Endodermal cell (in vitro differentiated cells): Measurements from ENCODE around the gene CPN2. TPM values are rescaled to one million over a fixed set of nuclear protein-coding genes. Genes with fewer than 3 reads are reported as not detected.
A peak's percentile ranks its signal among the peaks of the same experiment; 100 is the strongest.

Experiments used
- DNase-seq: peaks from one replicate; pipeline ENCODE4 v3.0.0-alpha.2; 2017
- H3K27ac ChIP-seq: 2 replicates; pipeline ENCODE4 v1.5.1; 2013; ENCODE audit warnings: mild to moderate bottlenecking, low read depth, low read length, moderate library complexity
- H3K27me3 ChIP-seq: 2 replicates; pipeline ENCODE4 v1.6.1; 2013; ENCODE audit warnings: mild to moderate bottlenecking, low read length, moderate library complexity; ENCODE audit not compliant: insufficient read depth, control insufficient read depth, poor library complexity, severe bottlenecking
- H3K36me3 ChIP-seq: 2 replicates; pipeline ENCODE4 v1.7.0; 2013; ENCODE audit warnings: mild to moderate bottlenecking, low read length, moderate library complexity; ENCODE audit not compliant: control insufficient read depth, insufficient read depth
- H3K4me1 ChIP-seq: one replicate; pipeline ENCODE4 v1.7.0; 2013; ENCODE audit warnings: low read length; ENCODE audit not compliant: control insufficient read depth, insufficient read depth
- H3K4me3 ChIP-seq: 2 replicates; pipeline ENCODE4 v1.5.1; 2013; ENCODE audit warnings: mild to moderate bottlenecking, low read length, moderate library complexity
- H3K9ac ChIP-seq: 2 replicates; pipeline ENCODE4 v1.6.1; 2013; ENCODE audit warnings: mild to moderate bottlenecking, low read length, moderate library complexity; ENCODE audit not compliant: poor library complexity, severe bottlenecking; ENCODE audit errors: extremely low read depth
- H3K9me3 ChIP-seq: 2 replicates; pipeline ENCODE4 v1.6.1; 2013; ENCODE audit warnings: mild to moderate bottlenecking, low read length, moderate library complexity; ENCODE audit not compliant: control insufficient read depth
- H3K27ac Mint-ChIP-seq: 2 replicates; pipeline ENCODE4 v1.8.0; 2020; ENCODE audit warnings: mixed read lengths
- H3K27me3 Mint-ChIP-seq: 2 replicates; pipeline ENCODE4 v1.8.0; 2021; ENCODE audit warnings: mild to moderate bottlenecking, mixed read lengths; ENCODE audit not compliant: insufficient read depth
- H3K36me3 Mint-ChIP-seq: 2 replicates; pipeline ENCODE4 v1.8.0; 2020; ENCODE audit warnings: low read depth, mixed read lengths
- H3K4me1 Mint-ChIP-seq: 2 replicates; pipeline ENCODE4 v1.8.0; 2020; ENCODE audit warnings: mixed read lengths
- H3K4me3 Mint-ChIP-seq: 2 replicates; pipeline ENCODE4 v1.8.0; 2020; ENCODE audit warnings: mild to moderate bottlenecking, moderate library complexity, mixed read lengths
- H3K9me3 Mint-ChIP-seq: 2 replicates; pipeline ENCODE4 v1.8.0; 2020; ENCODE audit warnings: mild to moderate bottlenecking, mixed read lengths
- CTCF ChIP-seq: fragments of 200-600 bp; sonication (generic); conservative IDR thresholded peaks from 2 replicates; pipeline ENCODE4 v1.5.0; 2021; ENCODE audit warnings: antibody characterized with exemption, mild to moderate bottlenecking
- WGBS, 2 experiments: methylation state at CpG; one replicate each; pipeline versions ENCODE4 v1.1.5 to v1.1.7; 2013; ENCODE audit warnings: missing lambda C conversion rate in 2 of 2, mixed read lengths in 1 of 2; ENCODE audit not compliant: insufficient coverage in 1 of 2, insufficient read length in 1 of 2; 5-methylcytosine and 5-hydroxymethylcytosine counted together
- total RNA-seq, 2 donors: library from RNA; stranded (reverse); fragmentation: NEBNext Ultra II Directional in 1 of 2; extraction: Animal tissue kit (Norgen Biotek cat#: 25700) in 1 of 2; gene quantifications; 2 replicates in 1 of 2; 3 replicates in 1 of 2; pipeline ENCODE4 v1.2.1, GENCODE V29; 2021

CPN2 gene
- total RNA-seq, 2 donors from 2014 or later, result 0.22 TPM; not detected in 1

GRCh38 chr3:194384569-194385001 lies 33.5 kb upstream of the CPN2 start:
- H3K27me3 Mint-ChIP-seq, result peaks cover 48% of the 10 kb centered on the region
- H3K4me1 Mint-ChIP-seq, result peaks cover 30% of the 10 kb centered on the region

GRCh38 chr3:194384156-194384555 lies 33.0 kb upstream of the CPN2 start:
- no peak for DNase-seq
- H3K27me3 ChIP-seq, result peaks cover 45% of the 10 kb centered on the region
- TF ChIP-seq CTCF, result no peak
- no peaks in the 10 kb centered on the region for H3K36me3 ChIP-seq
- peaks cover 19% of the 10 kb centered on the region for H3K4me1 ChIP-seq
- peaks cover 49% of the 10 kb centered on the region for H3K27me3 Mint-ChIP-seq
- no peak overlapping the region for H3K9ac ChIP-seq
- no peak overlapping the region for H3K4me3 Mint-ChIP-seq
- no peaks in the 10 kb centered on the region for H3K9me3 Mint-ChIP-seq
- 90 to 95% methylated on average over 6 of the region's 6 CpGs for WGBS, 2 experiments
- H3K4me1 Mint-ChIP-seq, result peaks cover 30% of the 10 kb centered on the region
- no peaks in the 10 kb centered on the region for H3K9me3 ChIP-seq
- H3K27ac ChIP-seq, result no peak overlapping the region
- no peak overlapping the region for H3K27ac Mint-ChIP-seq
- no peak overlapping the region for H3K4me3 ChIP-seq
- H3K36me3 Mint-ChIP-seq, result no peaks in the 10 kb centered on the region

More at GRCh38 chr3:194384569-194385001, 33.5 kb upstream of the CPN2 start:
- peaks cover 19% of the 10 kb centered on the region for H3K4me1 ChIP-seq
- 94% methylated on average over 4 to 12 of the region's 12 CpGs for WGBS, 2 experiments
- DNase-seq, result no peak
- H3K27ac ChIP-seq, result no peak overlapping the region
- no peaks in the 10 kb centered on the region for H3K36me3 ChIP-seq
- H3K4me3 ChIP-seq, result no peak overlapping the region
- Mint-ChIP-seq H3K4me3 (no peak overlapping the region), H3K27ac (no peak overlapping the region), H3K9me3 (no peaks in the 10 kb centered on the region), H3K36me3 (no peaks in the 10 kb centered on the region)
- H3K27me3 ChIP-seq, result peaks cover 44% of the 10 kb centered on the region
- TF ChIP-seq CTCF, result no peak
- no peaks in the 10 kb centered on the region for H3K9me3 ChIP-seq
- no peak overlapping the region for H3K9ac ChIP-seq

GRCh38 chr3:194383276-194383940 lies 32.3 kb upstream of the CPN2 start:
- Mint-ChIP-seq H3K9me3 (no peaks in the 10 kb centered on the region), H3K27ac (no peak overlapping the region), H3K27me3 (peaks cover 52% of the 10 kb centered on the region), H3K4me3 (no peak overlapping the region), H3K4me1 (peaks cover 30% of the 10 kb centered on the region), H3K36me3 (no peaks in the 10 kb centered on the region)
- Histone ChIP-seq H3K27ac (no peak overlapping the region), H3K4me1 (peaks cover 19% of the 10 kb centered on the region), H3K36me3 (no peaks in the 10 kb centered on the region), H3K27me3 (peaks cover 46% of the 10 kb centered on the region), H3K9ac (no peak overlapping the region), H3K9me3 (no peaks in the 10 kb centered on the region), H3K4me3 (no peak overlapping the region)
- TF ChIP-seq CTCF, result no peak
- 69 to 71% methylated on average over 6 to 14 of the region's 14 CpGs for WGBS, 2 experiments
- DNase-seq, result peak; percentile 85
